ENCODE data around the gene C2orf68.
"Not testable (repeated sequence)": the region's sequence is repeated elsewhere in the genome, so short reads cannot be mapped to it uniquely, and the experiment has no call there.

C2orf68 gene

DNA sequence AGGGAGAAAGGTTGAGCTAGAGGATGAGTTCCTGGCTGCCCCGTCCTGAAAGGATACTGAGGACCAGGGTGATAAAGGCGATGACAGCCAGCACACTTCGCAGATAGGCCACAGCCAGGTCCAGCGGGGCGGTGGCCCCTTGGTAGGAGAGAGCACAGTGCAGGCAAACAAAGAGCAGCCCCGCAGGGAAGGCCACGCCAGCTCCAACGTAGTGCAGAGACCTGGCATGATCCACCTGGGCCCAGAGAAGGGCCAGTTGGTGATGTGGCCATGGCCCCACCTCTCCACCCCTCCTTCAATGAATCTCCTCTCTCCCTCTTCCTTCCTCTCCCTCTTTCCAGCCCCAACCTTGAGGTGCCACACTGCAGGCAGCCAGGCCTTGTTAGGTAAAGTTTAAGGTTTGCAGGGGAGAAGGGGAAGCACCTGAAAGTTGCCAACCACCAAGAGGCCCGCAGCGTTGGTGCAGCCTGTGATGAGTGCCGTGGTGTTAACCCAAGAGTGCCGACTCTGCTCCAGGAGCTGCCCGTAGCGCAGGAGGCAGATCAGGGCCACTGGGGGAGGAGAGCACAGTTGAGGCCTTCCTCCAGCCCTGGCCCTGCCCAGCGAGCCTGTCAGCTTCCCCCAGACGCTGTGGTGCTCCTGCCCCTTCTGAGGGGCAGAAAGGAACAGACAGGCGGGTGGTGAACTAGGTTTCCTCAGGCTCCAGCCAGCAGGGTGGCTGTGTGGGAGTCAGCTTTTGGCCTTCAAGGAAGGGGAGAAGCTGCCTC lies 12.2 kb downstream of the C2orf68 start:
- no peak for DNase-seq (ENCODE audit: low read depth, low spot score)

DNA sequence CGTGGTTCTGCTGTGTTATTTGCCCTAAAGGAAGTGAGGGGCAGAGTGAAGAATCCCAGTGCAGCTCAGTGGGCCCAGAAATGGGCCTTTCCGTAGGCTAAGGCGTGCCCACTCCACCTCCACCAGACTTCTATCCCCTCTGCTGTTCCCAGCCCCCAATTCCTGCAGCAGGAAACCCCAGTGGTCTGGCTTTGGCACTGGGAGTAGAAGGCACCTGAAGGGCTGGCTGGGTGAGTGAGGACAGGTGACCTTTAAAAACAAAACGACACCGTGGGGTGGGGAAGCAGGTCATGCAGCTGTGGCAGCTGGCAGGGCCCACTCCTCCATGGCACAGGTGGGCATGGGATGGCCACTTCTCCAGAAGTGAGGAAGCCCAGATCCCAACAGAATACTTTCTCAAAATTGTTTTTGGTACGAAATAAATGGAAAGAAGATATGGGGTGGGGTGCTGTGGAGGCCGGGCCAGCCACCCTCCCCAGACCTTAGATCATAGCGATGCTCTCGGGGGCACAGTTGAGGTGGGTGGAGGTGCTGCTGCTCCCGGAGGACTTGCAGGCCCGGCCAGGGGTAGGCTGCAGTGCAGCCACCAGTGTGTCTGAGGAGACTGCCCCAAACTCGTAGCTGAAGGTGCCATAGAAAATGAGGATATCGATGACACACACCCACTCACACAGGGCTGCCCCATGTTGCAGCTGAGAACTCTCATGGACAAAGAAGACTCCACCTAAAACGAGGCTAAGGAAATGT lies 13.1 kb downstream of the C2orf68 start:
- no peak for DNase-seq (ENCODE audit: low read depth, low spot score)

DNA sequence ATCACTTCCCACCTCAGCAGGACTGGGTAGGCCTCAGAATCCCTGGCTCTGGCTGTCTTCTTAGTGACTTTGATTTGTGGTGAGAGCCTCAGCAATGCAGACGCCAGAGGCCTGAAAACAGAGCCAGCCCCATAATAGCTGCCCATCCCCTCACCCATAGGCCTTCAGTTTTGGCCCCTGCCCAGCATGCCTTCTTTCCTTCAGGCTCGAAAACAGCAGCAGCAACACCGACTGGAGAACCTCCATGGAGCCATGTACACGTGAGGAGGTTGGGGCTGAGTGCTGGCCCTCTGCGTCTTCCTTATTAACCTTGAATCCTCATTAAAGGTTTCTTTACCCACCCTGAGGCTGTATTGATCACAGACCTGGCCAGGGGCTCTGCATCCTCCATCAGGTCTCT lies 14.6 kb downstream of the C2orf68 start:
- DNase-seq (ENCODE audit: low read depth, low spot score), result no peak

DNA sequence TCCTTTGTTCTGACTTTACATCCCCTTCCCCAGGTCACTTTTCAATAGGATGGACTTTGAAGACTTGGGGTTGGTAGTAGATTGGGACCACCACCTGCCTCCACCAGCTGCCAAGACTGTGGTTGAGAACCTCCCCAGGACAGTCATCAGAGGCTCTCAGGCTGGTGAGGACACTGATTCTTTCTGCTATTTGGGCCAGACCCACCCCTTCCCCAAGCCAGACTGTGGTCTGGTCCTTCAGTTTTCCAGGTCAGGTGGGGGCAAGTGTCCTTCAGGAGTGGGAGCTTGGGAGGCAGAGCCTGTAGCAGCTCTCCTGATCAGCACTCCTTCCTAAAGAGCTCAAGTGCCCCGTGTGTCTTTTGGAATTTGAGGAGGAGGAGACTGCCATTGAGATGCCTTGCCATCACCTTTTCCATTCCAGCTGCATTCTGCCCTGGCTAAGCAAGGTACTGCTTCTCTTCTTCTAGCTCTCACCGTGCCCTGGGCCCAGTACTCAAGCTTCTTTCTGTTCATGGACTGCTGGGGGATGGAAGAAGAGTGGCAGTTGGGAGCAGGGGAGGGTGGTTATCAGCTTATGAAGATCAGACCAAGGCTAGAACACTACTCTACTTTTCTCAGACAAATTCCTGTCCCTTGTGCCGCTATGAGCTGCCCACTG lies 15.3 kb downstream of the C2orf68 start:
- no peak for DNase-seq (ENCODE audit: low read depth, low spot score)

DNA sequence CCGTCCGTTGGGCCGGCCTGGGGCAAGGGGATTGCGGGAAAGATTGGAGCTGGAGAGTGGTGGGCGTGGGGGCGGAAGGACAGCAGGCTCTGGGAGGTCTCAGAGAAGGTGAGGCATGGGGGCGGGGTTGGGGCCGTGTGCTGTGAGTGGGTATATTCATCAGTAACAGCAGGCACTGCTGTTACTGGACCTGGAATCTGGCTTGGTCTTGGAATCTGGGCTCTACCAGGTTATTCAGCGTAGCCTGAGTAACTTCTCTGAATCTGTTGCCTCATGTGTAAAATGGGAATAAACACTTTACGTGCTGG lies 15.9 kb downstream of the C2orf68 start:
- peak; percentile 61 for DNase-seq (ENCODE audit: low read depth, low spot score)

DNA sequence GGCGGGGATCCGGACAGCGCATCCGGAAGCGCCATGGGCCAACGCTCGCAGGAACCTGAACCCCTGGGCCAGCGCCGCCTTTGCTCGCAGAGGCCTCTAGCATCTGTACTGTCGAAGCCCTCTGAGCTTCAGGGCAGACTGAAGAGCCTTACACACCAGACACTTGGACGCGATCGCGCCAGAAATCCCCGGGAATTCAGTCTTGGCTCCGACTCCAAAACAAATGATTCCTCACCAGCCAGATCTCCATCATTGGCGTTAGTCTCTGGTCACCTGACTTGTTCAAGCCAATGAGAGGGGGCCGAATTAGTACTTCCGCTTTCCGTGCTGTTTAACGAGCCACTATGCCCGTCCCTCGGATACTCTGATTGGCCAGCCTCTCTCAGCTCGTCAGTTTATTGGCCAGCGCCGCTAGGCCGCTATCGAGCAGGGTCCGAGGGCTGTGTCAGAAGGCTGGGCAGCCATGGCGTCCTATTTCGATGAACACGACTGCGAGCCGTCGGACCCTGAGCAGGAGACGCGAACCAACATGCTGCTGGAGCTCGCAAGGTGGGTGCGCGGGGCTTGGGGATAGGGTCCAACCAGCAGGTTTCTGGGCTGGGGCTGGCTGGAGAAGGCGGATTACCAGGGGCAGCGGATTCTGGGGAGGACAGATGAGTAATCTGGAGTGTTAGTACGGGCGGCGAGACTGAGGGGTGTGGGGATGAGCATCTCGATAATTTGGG lies 16.4 kb downstream of the C2orf68 start, which contains the start of gene RNF181:
RNF181 (plus strand) TSS at position 445 of the 725 bp plus-strand sequence; CDS start at position 464, 19 bp downstream.
- peak; percentile 99 for DNase-seq (ENCODE audit: low read depth, low spot score)

DNA sequence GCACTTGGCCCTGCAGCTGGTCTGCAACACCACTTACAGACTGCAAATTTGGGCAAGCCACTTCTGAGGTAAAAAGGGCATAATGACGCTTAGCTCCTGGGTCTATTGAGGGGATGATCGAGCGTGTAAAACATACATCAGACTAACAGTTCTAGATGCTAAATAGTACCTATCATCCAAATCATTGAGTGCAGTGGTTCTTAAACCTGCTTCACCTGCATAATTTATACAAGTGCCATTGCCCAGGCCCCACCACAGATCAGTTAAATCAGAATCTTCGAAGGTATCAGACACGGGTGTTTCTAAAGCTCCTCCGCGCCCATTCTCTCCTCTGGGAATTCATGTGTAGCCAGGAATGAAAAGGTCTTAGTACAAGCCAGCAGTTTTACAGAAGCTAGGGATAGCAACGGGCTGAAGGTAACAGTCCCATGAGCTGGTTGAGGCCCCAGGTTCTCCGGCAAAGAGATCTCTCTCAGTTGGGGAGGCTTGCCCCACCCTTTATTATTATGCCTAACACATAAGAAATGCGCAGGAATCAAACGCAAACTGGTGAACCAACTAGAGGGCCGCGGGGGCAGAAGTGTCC lies 17.1 kb downstream of the C2orf68 start:
- DNase-seq (ENCODE audit: low read depth, low spot score), result no peak

DNA sequence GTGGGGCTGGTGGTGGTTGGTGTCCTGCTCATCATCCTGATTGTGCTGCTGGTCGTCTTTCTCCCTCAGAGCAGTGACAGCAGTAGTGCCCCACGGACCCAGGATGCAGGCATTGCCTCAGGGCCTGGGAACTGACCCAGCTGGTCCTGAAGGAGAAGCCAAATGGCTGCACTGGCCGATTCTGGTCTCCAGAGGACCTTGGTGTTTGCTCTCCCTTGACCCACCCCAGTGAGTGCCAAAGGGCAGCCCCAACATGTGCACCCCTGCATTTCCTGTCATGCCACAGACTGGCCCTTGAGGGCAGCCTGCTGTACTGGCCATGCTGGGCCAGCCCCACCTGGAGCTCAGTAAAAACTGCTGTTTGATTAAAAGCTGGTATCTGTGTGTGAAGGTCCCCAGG lies 18.8 kb downstream of the C2orf68 start:
- DNase-seq (ENCODE audit: low read depth, low spot score), result no peak

DNA sequence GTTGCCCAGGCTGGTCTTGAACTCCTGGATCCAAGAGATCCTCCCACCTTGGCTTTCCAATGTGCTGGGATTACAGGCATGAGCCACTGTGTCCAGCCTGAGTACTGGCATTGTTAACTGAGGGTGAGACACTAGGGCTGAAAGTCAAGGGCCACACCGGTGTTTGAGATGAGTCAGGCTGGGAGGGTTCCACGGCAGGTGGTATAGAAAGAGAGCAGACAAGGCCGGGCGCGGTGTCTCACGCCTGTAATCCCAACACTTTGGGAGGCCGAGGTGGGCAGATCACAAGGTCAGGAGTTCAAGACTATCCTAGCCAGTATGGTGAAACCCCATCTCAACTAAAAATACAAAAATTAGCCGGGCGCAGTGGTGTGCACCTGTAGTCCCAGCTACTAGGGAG lies 19.6 kb downstream of the C2orf68 start:
- not testable (repeated sequence) for DNase-seq (ENCODE audit: low read depth, low spot score)

DNA sequence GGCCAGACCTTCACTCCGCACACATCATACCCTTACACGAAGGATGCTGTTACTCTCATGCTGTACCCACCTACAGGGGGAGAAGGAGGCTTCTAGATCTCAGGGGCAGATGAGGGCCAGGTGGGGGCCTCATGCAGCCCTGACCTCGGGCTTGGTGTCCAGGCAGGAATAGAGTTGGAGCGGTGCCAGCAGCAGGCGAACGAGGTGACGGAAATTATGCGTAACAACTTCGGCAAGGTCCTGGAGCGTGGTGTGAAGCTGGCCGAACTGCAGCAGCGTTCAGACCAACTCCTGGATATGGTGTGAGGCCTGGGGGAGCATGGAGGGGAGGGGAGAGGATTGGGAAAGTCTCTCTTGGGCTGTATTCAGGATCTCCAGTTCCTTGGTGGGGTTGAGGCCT lies 20.3 kb downstream of the C2orf68 start:
- no peak for DNase-seq (ENCODE audit: low read depth, low spot score)

DNA sequence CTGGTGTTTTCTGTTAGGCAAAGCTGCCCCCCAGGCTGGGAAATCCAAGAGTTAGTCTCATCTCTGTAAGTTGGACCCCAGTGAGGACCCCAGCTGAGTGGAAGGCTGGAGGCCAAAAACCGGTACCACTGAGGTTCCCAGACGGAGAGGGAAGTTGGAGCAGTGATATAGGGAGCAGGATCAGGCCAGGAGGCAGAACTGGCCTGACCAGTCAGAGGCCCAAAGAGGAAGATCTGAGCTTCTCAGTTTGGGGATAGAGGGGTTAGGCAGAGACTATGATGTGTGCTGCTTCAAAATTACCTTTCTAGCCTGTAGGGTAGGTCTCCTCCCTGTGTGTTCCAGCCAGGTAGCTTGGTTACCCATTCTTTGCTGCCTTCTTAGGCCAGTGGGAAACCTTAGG lies 20.9 kb downstream of the C2orf68 start:
- no peak for DNase-seq (ENCODE audit: low read depth, low spot score)

DNA sequence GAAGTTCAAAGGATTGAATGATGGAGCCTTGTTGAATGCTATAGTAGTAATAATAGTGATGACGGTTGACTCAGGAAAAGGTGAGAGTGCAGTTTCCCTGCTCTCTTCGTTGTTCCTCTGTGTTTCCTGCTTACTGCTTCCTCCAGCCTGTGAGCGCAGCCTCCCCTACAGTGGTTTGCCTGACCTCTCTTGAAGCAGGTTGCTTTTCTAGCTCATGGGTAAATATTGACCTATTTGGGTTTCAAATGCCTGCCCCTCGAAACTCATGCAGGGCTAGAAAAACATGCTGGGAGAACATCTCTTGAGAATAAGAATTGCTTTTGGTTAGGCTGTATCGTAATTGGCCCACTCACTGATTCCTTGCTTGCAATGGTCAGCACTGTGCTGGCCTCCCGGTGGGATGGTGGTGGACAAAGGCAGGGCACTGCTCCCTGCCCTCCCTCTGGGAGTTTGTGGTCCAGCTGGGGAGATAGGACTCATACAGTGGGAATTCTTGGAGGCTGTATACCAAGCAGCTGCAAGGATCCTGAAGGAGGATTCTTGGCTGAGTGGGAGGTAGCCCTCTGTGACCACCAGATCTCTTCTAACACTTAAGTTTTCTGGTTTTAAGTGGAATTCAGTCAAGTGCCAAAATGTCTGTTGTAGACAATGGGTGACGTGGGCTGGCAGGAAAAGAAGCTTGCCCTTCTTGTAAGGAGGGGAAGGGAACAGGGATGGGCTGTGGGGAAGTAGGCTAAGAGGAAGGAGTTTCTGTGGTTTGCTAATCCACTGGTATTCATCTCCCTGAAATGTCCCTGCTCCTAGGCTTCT lies 21.7 kb downstream of the C2orf68 start:
- DNase-seq (ENCODE audit: low read depth, low spot score), result peak; percentile 97

DNA sequence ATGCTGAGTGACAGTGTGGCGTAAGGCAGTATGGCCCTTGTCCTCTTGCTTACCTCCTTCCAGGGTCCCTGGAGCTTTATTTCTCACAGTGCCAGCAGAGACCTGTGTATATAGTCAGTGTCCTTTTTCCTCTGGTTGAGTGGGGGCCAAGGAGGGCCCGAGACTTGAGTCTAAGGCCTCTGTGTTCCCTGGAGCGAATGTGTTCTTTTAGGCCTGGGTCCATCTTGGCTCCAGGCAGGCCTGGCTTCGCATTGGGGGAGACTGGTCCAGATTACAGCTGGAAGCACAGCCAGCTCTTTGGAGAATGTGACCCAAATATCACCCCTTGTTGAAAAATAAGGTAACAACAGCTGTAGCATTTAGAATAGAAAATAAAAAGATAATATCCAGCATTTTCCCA lies 22.7 kb downstream of the C2orf68 start:
- no peak for DNase-seq (ENCODE audit: low read depth, low spot score)

DNA sequence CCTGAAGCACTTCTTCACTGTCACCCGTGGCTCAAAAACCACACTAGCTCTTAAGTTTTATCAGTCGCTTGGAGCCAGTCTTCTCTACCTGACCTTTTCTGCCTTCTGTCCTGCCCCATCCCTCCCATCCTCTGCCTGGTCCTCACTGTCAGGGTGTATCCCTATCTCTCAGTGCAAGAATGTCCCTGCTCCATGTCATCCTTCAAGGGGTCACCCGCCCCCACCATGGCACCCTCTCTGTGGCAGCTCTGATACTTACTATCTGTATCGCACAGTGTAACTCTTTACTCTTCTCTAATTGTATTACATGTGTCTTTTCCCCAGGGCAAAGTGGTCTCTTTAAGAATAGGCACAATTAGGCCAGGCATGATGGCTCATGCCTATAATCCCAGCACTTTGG lies 23.2 kb downstream of the C2orf68 start:
- no peak for DNase-seq (ENCODE audit: low read depth, low spot score)

DNA sequence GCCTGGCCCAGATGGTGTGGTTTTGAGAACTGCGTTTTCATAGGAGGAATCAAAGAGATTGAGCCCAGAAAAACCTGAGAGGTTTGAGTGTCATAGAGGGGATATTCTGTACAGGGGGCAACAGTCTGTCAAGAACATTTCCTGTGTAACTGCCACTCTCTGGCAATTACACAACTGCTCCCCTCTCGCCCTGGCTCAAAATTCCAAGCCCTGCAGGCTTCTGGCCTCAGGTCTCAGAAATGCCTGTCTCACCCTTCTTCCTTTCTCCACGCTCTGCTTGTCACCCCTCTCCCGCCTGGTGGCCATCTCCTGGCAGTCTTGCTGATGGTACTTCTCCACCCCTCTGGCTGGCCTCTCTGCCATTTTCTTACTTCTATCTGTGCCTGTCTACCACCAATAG lies 23.6 kb downstream of the C2orf68 start:
- DNase-seq (ENCODE audit: low read depth, low spot score), result no peak

DNA sequence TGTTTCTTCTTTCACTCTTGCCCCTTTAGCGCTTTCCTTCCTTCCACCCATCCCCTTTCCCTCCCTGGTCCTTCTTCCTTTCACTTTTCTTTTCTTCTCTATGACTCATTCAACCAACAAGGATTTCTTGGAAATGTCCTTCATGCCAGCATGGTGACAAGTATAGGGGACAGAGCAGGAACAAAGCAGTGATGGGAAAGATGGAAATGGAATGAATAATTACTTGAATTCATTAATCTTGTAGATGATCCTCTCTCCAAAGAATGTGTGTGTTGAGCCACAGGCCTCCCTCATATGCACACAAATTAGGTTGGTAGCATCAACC lies 26.1 kb downstream of the C2orf68 start:
- DNase-seq (ENCODE audit: low read depth, low spot score), result peak; percentile 85

DNA sequence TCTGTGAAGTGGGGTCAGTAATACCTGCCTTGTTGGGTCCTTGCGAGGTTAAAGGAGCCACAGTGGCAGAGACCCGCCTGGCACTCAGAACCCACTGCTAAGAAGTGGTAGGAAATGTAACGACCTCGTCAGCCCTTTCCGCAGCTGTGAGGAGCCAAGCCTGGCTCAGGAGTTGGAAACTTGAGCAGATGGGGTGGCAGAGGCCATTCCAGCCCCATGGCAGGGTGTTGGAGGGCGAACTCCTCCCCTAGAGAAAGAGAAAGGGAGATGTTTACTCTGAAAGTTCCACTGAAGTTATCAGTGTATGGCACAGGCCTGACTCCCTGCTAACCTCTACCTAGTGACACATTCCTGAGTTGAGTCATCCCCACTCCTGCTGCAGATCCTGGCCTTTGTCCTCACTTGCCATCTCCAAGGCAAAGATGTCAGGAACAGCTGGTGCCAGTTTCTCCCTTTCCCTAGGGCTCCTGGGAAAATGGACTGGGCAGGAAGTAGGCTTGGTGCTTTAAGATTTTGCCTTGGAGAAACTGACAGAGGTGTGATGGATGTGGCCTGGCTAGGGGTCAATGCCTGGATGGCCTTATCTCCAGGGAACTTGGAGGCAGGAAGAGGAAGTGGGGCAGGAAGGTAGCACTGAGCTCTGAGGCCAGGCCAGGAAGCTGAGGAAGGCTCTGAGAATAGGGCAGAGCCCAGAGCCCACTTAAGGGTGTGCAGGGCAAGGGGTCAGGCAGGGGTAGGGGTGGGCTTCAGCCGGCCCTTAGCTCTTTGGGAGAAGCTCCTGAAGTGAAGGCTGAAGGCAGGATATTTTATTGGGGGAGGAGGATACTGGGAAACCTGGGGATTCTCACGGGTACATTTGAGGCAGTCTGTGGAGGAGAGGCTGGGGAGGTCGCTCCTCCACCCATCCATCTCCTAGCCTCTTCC lies 26.7 kb downstream of the C2orf68 start:
- peak; percentile 74 for DNase-seq (ENCODE audit: low read depth, low spot score)

DNA sequence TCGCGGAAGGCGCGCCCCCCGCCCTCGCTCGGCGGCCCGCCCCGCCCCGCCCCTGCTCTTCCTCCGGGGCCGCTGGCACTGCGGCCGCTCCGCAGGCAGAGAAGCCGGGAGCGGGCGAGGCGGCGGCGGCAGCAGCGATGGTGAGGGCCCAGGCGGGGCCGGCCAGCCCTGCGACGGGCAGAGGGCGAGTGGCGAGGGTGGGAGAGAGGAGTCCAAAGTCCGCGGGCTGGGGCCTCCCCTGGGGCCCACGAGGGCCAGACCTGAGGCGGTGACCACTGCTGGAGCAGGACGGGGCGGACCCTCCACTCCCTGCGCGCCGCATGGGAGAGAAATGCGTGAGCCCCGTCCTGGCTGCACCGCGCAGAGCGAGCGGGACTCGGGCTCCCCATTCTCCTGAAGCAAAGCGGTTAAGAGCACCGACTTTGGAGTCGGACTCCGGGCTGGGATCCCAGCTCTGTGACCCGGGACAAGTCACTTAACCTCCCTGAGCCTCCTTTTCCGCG lies 27.5 kb downstream of the C2orf68 start, which contains the start of gene VAMP5:
VAMP5 (plus strand) TSS at position 78 of the 503 bp plus-strand sequence; CDS start at position 138, 60 bp downstream.
- DNase-seq (ENCODE audit: low read depth, low spot score), result peak; percentile 73

DNA sequence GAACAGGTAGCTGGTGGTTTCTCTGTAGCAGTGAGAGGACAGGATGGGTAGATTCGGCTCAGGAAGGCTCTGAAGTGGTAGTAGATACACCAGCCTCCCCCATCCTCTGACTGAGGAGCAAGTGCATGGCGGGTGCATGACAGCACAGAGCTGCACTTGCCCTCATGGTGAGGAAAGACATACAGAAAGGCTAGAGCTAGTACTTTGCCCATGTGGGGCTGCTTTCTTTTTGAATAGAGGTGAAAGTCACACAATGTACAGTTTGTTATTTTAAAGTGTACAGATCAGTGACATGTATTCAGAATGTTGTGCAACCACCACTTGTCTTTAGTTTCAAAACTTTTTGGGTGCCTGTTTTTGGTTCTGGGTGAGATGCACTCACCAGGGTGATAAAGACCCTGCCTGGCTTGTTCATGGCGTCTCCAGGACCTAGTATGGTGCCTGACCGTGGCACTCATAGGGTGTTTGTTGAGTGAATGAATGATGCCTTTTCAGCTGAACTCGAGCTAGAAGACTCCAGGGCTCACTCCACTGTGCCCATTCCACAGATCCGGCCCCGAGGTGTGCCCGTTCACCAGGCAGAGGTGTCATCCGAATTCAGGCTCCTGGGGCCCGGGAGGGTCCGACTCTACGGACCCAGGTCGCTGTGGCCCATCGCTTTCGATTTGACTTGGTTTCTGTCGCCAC lies 28.1 kb downstream of the C2orf68 start:
- no peak for DNase-seq (ENCODE audit: low read depth, low spot score)

Measured in astrocyte of the hippocampus (primary cell).